Upper lobe of left lung (tissue), 6 donors: ENCODE results near the gene OR6K3. TPM values are rescaled to one million over a fixed set of nuclear protein-coding genes. Genes with fewer than 3 reads are reported as not detected.

Source experiments
- ATAC-seq, 2 donors: fragments of 200-7000 bp; cut with Tn5 transposase; one replicate each; pipeline ENCODE4 v1.9.1; 2022; ENCODE audit warnings: mild to moderate bottlenecking in 2 of 2, moderate library complexity in 2 of 2; ENCODE audit not compliant: low FRiP score in 2 of 2
- DNase-seq, 2 donors: peaks; one replicate each; pipeline ENCODE4 v3.0.0-alpha.2; 2019 to 2020
- H3K27ac ChIP-seq, 4 donors: fragments of 200-600 bp; sonication (generic); one replicate each; pipeline ENCODE4 v1.5.1; 2016 to 2019
- H3K27me3 ChIP-seq, 4 donors: fragments of 200-600 bp; sonication (generic); one replicate each; pipeline ENCODE4 v1.5.1; 2017 to 2019
- H3K36me3 ChIP-seq, 4 donors: fragments of 200-600 bp; sonication (generic); one replicate each; pipeline ENCODE4 v1.5.1; 2016 to 2019
- H3K4me1 ChIP-seq, 4 donors: fragments of 200-600 bp; sonication (generic); one replicate each; pipeline ENCODE4 v1.5.1; 2018 to 2019
- H3K4me3 ChIP-seq, 4 donors: fragments of 200-600 bp; sonication (generic); one replicate each; pipeline ENCODE4 v1.5.1; 2017 to 2019; ENCODE audit warnings: mild to moderate bottlenecking in 2 of 4, moderate library complexity in 1 of 4
- H3K9me3 ChIP-seq, 4 donors: fragments of 200-600 bp; sonication (generic); one replicate each; pipeline ENCODE4 v1.5.1; 2018 to 2019
- EP300 ChIP-seq, 4 donors: sonication (generic); formaldehyde crosslinking; IDR thresholded peaks; one replicate each; pipeline ENCODE4 v1.5.1; 2017; ENCODE audit warnings: antibody characterized with exemption in 4 of 4, control low read depth in 2 of 4
- POLR2A ChIP-seq, 4 donors: fragments of 450-650 bp; IDR thresholded peaks; one replicate each; pipeline ENCODE4 v1.5.1; 2016 to 2017; ENCODE audit warnings: antibody characterized with exemption in 4 of 4, mild to moderate bottlenecking in 2 of 4
- POLR2AphosphoS5 ChIP-seq, 2 donors: sonication (generic); formaldehyde crosslinking; IDR thresholded peaks; one replicate each; pipeline ENCODE4 v1.5.1; 2017; ENCODE audit warnings: antibody characterized with exemption in 2 of 2
- WGBS, 2 donors: methylation state at CpG; one replicate each; pipeline ENCODE4 v1.1.5; 2017 to 2018; 5-methylcytosine and 5-hydroxymethylcytosine counted together
- total RNA-seq, 6 donors: library from RNA; depleted of rRNA in 4 of 6; stranded (reverse); fragments of >200 nt in 4 of 6; gene quantifications; one replicate each; pipeline versions ENCODE4 v1.1.0 to v1.2.1, GENCODE V29; 2016 to 2021
- TF ChIP-seq, protein P1 (sequence below), 6 experiments: fragments of 450-650 bp in 4 of 6; fragments of 200-600 bp in 2 of 6; sonication (generic) in 2 of 6; IDR thresholded peaks; one replicate each; pipeline ENCODE4 v1.5.1; 2016 to 2019; ENCODE audit warnings: antibody characterized with exemption in 6 of 6
- donor health status: DM: no; HTN: no; CAD: no; lungs with moderate emphysema.
- donor health status: DM: no; HTN: yes; CAD: no; lungs with severe emphysema.

The OR6K3 gene
- total RNA-seq, 6 donors from 2014 or later = 0.23 to 2.1 (median 0.81) TPM; not detected in 3

- TF ChIP-seq EP300 (IDR thresholded peaks at IDR 0.05) = no peak
- no peak for TF ChIP-seq POLR2AphosphoS5 (IDR thresholded peaks at IDR 0.05)
- TF ChIP-seq POLR2A (IDR thresholded peaks at IDR 0.05) = no peak
- TF ChIP-seq, protein P1, sequence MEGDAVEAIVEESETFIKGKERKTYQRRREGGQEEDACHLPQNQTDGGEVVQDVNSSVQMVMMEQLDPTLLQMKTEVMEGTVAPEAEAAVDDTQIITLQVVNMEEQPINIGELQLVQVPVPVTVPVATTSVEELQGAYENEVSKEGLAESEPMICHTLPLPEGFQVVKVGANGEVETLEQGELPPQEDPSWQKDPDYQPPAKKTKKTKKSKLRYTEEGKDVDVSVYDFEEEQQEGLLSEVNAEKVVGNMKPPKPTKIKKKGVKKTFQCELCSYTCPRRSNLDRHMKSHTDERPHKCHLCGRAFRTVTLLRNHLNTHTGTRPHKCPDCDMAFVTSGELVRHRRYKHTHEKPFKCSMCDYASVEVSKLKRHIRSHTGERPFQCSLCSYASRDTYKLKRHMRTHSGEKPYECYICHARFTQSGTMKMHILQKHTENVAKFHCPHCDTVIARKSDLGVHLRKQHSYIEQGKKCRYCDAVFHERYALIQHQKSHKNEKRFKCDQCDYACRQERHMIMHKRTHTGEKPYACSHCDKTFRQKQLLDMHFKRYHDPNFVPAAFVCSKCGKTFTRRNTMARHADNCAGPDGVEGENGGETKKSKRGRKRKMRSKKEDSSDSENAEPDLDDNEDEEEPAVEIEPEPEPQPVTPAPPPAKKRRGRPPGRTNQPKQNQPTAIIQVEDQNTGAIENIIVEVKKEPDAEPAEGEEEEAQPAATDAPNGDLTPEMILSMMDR (IDR thresholded peaks at IDR 0.05) = no peak
- Histone ChIP-seq H3K4me3 (no peak overlapping the region), H3K27me3 (no peaks in the 10 kb centered on the region), H3K9me3 (no peaks in the 10 kb centered on the region), H3K27ac (no peak overlapping the region), H3K4me1 (no peaks in the 10 kb centered on the region), H3K36me3 (no peaks in the 10 kb centered on the region)
- no peak for DNase-seq
- no peak for ATAC-seq
- 79 to 87% methylated on average over 2 of the region's 2 CpGs for WGBS, 2 donors
These were observed 38.9 kb downstream of the OR6K3 start for GRCh38 chr1:158681606-158682005.

- no peak for ATAC-seq
- TF ChIP-seq, protein P1 (IDR thresholded peaks at IDR 0.05) = no peak
- TF ChIP-seq EP300 (IDR thresholded peaks at IDR 0.05) = no peak
- no peak for TF ChIP-seq POLR2A (IDR thresholded peaks at IDR 0.05)
- TF ChIP-seq POLR2AphosphoS5 (IDR thresholded peaks at IDR 0.05) = no peak
- no peaks in the 10 kb centered on the region for H3K4me1 ChIP-seq
- no peak overlapping the region for H3K4me3 ChIP-seq
- no peak for DNase-seq
- H3K27ac ChIP-seq = no peak overlapping the region
- WGBS, 2 donors = 96 to 97% methylated on average over 1 of the region's 1 CpG
- H3K27me3 ChIP-seq = no peaks in the 10 kb centered on the region
- no peaks in the 10 kb centered on the region for H3K36me3 ChIP-seq
- no peaks in the 10 kb centered on the region for H3K9me3 ChIP-seq
These were observed 41.2 kb downstream of the OR6K3 start for GRCh38 chr1:158679289-158679688.

DNA sequence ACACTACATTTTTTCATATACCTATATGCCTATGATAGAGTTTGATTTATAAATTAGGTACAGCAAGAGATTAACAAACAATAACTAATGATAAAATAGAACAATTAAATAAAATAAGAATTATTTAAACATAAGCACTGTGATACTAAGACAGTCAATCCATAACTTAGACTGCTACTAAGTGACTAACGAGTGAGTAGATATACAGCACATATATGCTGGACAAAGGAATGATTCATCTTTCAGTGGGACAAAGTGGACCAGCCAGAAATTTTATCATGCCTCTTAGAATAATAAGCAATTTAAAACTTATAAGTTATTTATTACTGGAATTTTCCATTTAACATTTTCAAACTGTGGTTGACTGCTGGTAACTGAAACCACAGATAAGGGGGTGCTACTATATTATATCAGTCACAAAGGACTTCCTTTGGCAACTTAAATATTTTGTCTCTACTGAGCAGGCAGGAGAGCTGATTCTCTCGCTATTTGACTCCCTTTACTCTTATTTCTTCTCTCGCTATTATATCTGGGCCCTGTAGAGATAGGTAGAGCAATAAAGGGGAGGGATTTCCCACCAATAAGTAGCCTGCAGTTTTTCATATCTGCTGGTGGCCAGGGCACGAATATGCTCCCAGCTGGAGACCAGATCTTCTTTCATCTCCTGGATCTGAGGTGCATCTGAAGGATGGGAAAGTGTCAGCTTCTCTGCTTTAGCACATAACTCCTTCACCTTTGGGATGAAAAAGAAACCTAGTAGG lies 44.8 kb downstream of the OR6K3 start:
- H3K36me3 ChIP-seq = no peaks in the 10 kb centered on the region
- TF ChIP-seq POLR2AphosphoS5 (IDR thresholded peaks at IDR 0.05) = no peak
- TF ChIP-seq, protein P1 (IDR thresholded peaks at IDR 0.05) = no peak
- no peak for TF ChIP-seq POLR2A (IDR thresholded peaks at IDR 0.05)
- TF ChIP-seq EP300 (IDR thresholded peaks at IDR 0.05) = no peak
- no peak overlapping the region for H3K4me3 ChIP-seq
- DNase-seq = no peak
- no peak overlapping the region for H3K27ac ChIP-seq
- 53 to 66% methylated on average over 4 of the region's 4 CpGs for WGBS, 2 donors
- H3K9me3 ChIP-seq = no peaks in the 10 kb centered on the region
- ATAC-seq = no peak
- H3K4me1 ChIP-seq = no peaks in the 10 kb centered on the region
- H3K27me3 ChIP-seq = no peaks in the 10 kb centered on the region

GRCh38 chr1:158674302-158674701 lies 46.2 kb downstream of the OR6K3 start:
- H3K9me3 ChIP-seq = no peaks in the 10 kb centered on the region
- DNase-seq (no peak), ATAC-seq (no peak)
- H3K4me3 ChIP-seq = no peak overlapping the region
- no peaks in the 10 kb centered on the region for H3K27me3 ChIP-seq
- TF ChIP-seq POLR2A (IDR thresholded peaks at IDR 0.05) (no peak), EP300 (IDR thresholded peaks at IDR 0.05) (no peak), POLR2AphosphoS5 (IDR thresholded peaks at IDR 0.05) (no peak)
- TF ChIP-seq, protein P1 (IDR thresholded peaks at IDR 0.05) = no peak
- no peaks in the 10 kb centered on the region for H3K4me1 ChIP-seq
- 90 to 92% methylated on average over 7 of the region's 7 CpGs for WGBS, 2 donors
- H3K27ac ChIP-seq = no peak overlapping the region
- H3K36me3 ChIP-seq = no peaks in the 10 kb centered on the region

Other genes starting within 250 kb of the OR6K3 start
- not detected for gene OR10R2, start 248.5 kb downstream of the OR6K3 start, total RNA-seq
- gene OR6Y1, start 166.3 kb downstream of the OR6K3 start, total RNA-seq = not detected
- gene OR6P1, start 150.1 kb downstream of the OR6K3 start, total RNA-seq = not detected
- gene OR10X1, start 140.8 kb downstream of the OR6K3 start, total RNA-seq = not detected
- gene OR10Z1, start 115.5 kb downstream of the OR6K3 start, total RNA-seq = not detected
- under 1 TPM in 5 of 6 donors, not detected in 1; 0.20 to 0.57 (median 0.30) TPM for gene SPTA1, start 34.0 kb downstream of the OR6K3 start, total RNA-seq
- gene OR6K2, start 20.1 kb downstream of the OR6K3 start, total RNA-seq = not detected
- gene OR6K6, start 34.0 kb upstream of the OR6K3 start, total RNA-seq = not detected
- 1 to 10 TPM in 2 of 6 donors, under 1 TPM in 3, not detected in 1; 0.20 to 1.9 (median 0.57) TPM for gene OR6N1, start 51.5 kb upstream of the OR6K3 start, total RNA-seq
- under 1 TPM in 2 of 6 donors, not detected in 4; 0.10 to 0.26 TPM for gene OR6N2, start 60.5 kb upstream of the OR6K3 start, total RNA-seq
- gene MNDA, start 110.6 kb upstream of the OR6K3 start, total RNA-seq = 10 to 100 TPM; 16.2 to 83.3 (median 28.7) TPM
- gene PYHIN1, start 210.8 kb upstream of the OR6K3 start, total RNA-seq = 10 to 100 TPM in 1 of 6 donors, 1 to 10 TPM in 5; 1.8 to 14.2 (median 5.6) TPM